Tibial nerve (tissue), 4 donors: Measurements from ENCODE around the gene SLC20A1. TPM values are rescaled to one million over a fixed set of nuclear protein-coding genes. Genes with fewer than 3 reads are reported as not detected.

Experiments
- DNase-seq, 2 donors: peaks; one replicate each; pipeline ENCODE4 v3.0.0-alpha.2; 2019; ENCODE audit warnings: low spot score in 2 of 2
- H3K27ac ChIP-seq, 4 donors: fragments of 200-600 bp; sonication (generic) in 3 of 4; one replicate each; pipeline ENCODE4 v1.5.1; 2017 to 2019; ENCODE audit warnings: mild to moderate bottlenecking in 1 of 4
- H3K27me3 ChIP-seq, 2 donors: fragments of 200-600 bp; sonication (generic) in 1 of 2; one replicate each; pipeline versions ENCODE4 v1.5.1 to v1.6.0; 2017 to 2019
- H3K36me3 ChIP-seq, 3 donors: fragments of 200-600 bp; sonication (generic); one replicate each; pipeline ENCODE4 v1.5.1; 2018 to 2019
- H3K4me1 ChIP-seq, 4 donors: fragments of 200-600 bp; sonication (generic) in 3 of 4; one replicate each; pipeline ENCODE4 v1.5.1; 2017 to 2019
- H3K4me3 ChIP-seq, 4 donors: fragments of 200-600 bp; sonication (generic) in 3 of 4; one replicate each; pipeline ENCODE4 v1.5.1; 2017 to 2019; ENCODE audit warnings: mild to moderate bottlenecking in 1 of 4, moderate library complexity in 1 of 4
- H3K9me3 ChIP-seq, 4 donors: fragments of 200-600 bp; sonication (generic) in 3 of 4; one replicate each; pipeline ENCODE4 v1.5.1; 2017 to 2019
- CTCF ChIP-seq, 5 experiments: fragments of 200-600 bp in 3 of 5; fragments of 450-650 bp in 2 of 5; sonication (generic) in 3 of 5; IDR thresholded peaks; one replicate each; pipeline ENCODE4 v1.5.1; 2016 to 2019; ENCODE audit warnings: antibody characterized with exemption in 5 of 5, mild to moderate bottlenecking in 3 of 5, moderate library complexity in 2 of 5
- EP300 ChIP-seq, 2 donors: sonication (generic); formaldehyde crosslinking; IDR thresholded peaks; one replicate each; pipeline ENCODE4 v1.6.1; 2017; ENCODE audit warnings: antibody characterized with exemption in 2 of 2, mild to moderate bottlenecking in 1 of 2
- POLR2A ChIP-seq, 2 donors: fragments of 450-650 bp; IDR thresholded peaks; one replicate each; pipeline ENCODE4 v1.6.1; 2017; ENCODE audit warnings: antibody characterized with exemption in 2 of 2, mild to moderate bottlenecking in 2 of 2, moderate library complexity in 2 of 2
- WGBS, 2 donors: methylation state at CpG; one replicate each; pipeline ENCODE4 v1.1.5; 2018; 5-methylcytosine and 5-hydroxymethylcytosine counted together
- total RNA-seq, 4 donors: library from RNA; depleted of rRNA; stranded (reverse); fragments of >200 nt; gene quantifications; one replicate each; pipeline ENCODE4 v1.1.0, GENCODE V29; 2016

The SLC20A1 gene
- total RNA-seq, 4 donors from 2014 or later, result 19.3 to 50.5 (median 32.8) TPM

DNA sequence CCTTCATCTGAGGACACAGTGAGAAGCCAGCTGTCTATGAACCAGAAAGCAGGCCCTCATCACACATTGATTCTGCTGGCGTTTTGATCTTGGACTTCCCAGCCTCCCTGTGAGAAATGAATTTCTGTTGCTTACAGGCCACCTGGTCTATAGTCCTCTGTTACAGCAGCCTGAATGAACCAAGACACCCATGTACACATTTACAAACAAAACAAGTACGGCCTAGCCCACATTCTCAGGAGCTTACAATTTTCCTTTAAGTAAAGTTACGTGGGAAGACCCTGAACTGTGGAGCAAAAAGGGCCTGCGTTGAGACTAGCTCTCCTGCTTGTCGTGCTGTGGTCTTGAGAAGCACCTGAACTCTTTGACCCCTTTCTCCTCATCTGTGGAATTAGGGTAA lies 12.0 kb upstream of the SLC20A1 start:
- peaks cover 0 to 9% (median 6%) of the 10 kb centered on the region in 4 donors for H3K4me1 ChIP-seq
- 90 to 92% methylated on average over 5 of the region's 5 CpGs for WGBS, 2 donors
- no peak for DNase-seq
- no peaks in the 10 kb centered on the region for H3K9me3 ChIP-seq
- H3K27ac ChIP-seq, result no peak overlapping the region
- TF ChIP-seq POLR2A (IDR thresholded peaks at IDR 0.05) (no peak), CTCF (IDR thresholded peaks at IDR 0.05) (no peak), EP300 (IDR thresholded peaks at IDR 0.05) (no peak)
- H3K27me3 ChIP-seq, result no peaks in the 10 kb centered on the region
- H3K36me3 ChIP-seq, result no peaks in the 10 kb centered on the region
- H3K4me3 ChIP-seq, result no peak overlapping the region

DNA sequence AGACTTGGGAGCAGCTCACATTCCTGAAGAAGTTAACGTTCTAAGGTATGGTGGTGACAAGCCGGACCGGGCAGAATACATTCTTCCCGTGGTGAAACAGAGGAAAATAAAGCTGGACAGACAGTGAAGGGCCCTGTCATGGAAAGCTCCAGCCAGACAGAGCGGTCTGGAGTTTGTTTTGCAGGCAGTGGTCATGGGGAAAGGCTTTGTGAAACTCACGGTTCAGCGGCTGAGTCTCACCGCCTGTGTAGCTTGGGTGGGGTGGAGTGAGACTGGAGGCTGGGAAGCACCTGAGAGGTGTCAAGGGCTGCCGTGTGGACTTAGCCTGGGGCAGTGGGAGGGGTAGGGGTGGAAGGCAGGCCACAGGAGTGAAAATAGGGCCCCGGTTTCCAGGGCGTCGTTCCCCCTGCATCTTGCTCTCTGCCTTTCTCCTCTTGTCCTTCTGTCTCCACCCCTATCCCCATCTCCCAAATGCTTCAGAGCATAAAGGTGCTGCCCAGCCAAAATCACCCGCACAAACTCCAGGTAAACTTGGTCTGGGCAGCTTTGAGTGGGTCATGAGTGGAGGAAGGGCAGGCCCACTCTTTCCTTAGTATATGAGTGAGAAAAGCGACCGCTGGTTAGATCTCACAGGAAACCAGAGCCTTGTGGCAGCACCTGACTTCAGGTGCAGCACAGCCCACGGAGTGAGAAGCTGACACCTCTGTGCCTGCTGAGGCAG lies 11.4 kb upstream of the SLC20A1 start:
- no peaks in the 10 kb centered on the region for H3K36me3 ChIP-seq
- peaks cover 0 to 9% (median 6%) of the 10 kb centered on the region in 4 donors for H3K4me1 ChIP-seq
- DNase-seq, result no peak
- no peak overlapping the region for H3K4me3 ChIP-seq
- no peak overlapping the region for H3K27ac ChIP-seq
- H3K9me3 ChIP-seq, result no peaks in the 10 kb centered on the region
- TF ChIP-seq POLR2A (IDR thresholded peaks at IDR 0.05) (no peak), EP300 (IDR thresholded peaks at IDR 0.05) (no peak), CTCF (IDR thresholded peaks at IDR 0.05) (no peak)
- H3K27me3 ChIP-seq, result no peaks in the 10 kb centered on the region
- 80 to 83% methylated on average over 16 of the region's 16 CpGs for WGBS, 2 donors

GRCh38 chr2:112634874-112635157 lies 10.9 kb upstream of the SLC20A1 start:
- TF ChIP-seq EP300 (IDR thresholded peaks at IDR 0.05) (no peak), CTCF (IDR thresholded peaks at IDR 0.05) (no peak), POLR2A (IDR thresholded peaks at IDR 0.05) (no peak)
- Histone ChIP-seq H3K27ac (no peak overlapping the region), H3K9me3 (no peaks in the 10 kb centered on the region), H3K4me1 (peaks cover 0 to 9% (median 6%) of the 10 kb centered on the region in 4 donors), H3K4me3 (no peak overlapping the region), H3K27me3 (no peaks in the 10 kb centered on the region), H3K36me3 (no peaks in the 10 kb centered on the region)
- DNase-seq, result no peak
- 91 to 94% methylated on average over 5 to 6 of the region's 6 CpGs for WGBS, 2 donors

DNA sequence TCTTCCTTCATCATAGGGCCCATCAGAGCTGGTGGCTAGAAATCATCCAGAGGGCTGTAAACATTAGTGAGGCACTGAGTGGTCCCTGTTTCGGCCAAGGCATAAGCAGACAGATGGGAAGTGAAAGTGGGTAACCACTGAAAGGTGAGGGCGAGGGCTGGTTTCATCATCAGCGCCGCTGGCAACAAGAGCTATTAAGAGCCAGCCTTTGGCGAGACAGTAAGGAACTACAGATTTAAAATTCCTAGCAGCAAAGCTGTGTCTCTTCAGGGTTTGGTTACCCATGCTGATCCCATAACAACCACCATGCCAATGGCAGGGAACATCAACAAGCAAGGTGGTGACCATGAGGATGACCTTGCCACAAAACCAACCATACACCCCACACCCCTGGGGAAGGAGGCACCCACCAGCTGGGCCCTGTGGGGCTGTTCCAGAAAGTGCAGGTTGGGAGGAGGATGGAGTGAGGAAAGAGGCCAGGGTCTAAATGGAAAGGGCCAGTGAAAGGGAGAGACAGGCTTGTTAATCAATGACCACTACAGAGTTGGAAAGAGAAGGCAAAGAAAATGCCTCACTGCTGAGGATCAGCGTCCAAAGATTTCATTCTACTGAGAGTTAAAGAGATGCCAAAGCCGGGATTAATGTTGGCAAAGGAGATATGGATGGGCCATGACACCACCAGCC lies 9.0 kb upstream of the SLC20A1 start:
- TF ChIP-seq EP300 (IDR thresholded peaks at IDR 0.05), result no peak
- TF ChIP-seq CTCF (IDR thresholded peaks at IDR 0.05), result no peak
- TF ChIP-seq POLR2A (IDR thresholded peaks at IDR 0.05), result no peak
- no peak overlapping the region for H3K27ac ChIP-seq
- no peaks in the 10 kb centered on the region for H3K9me3 ChIP-seq
- no peaks in the 10 kb centered on the region for H3K36me3 ChIP-seq
- peaks cover 0 to 14% (median 2%) of the 10 kb centered on the region in 4 donors for H3K4me1 ChIP-seq
- WGBS, 2 donors, result 79 to 84% methylated on average over 7 of the region's 7 CpGs
- no peak for DNase-seq
- H3K4me3 ChIP-seq, result no peak overlapping the region
- no peaks in the 10 kb centered on the region for H3K27me3 ChIP-seq

GRCh38 chr2:112637289-112637660 lies 8.5 kb upstream of the SLC20A1 start:
- no peaks in the 10 kb centered on the region for H3K9me3 ChIP-seq
- no peaks in the 10 kb centered on the region for H3K36me3 ChIP-seq
- H3K4me3 ChIP-seq, result no peak overlapping the region
- TF ChIP-seq POLR2A (IDR thresholded peaks at IDR 0.05), result no peak
- TF ChIP-seq CTCF (IDR thresholded peaks at IDR 0.05), result no peak
- no peak for TF ChIP-seq EP300 (IDR thresholded peaks at IDR 0.05)
- no peaks in the 10 kb centered on the region for H3K27me3 ChIP-seq
- H3K27ac ChIP-seq, result no peak overlapping the region
- H3K4me1 ChIP-seq, result peaks cover 0 to 17% (median 2%) of the 10 kb centered on the region in 4 donors
- no peak for DNase-seq
- 73 to 78% methylated on average over 4 of the region's 4 CpGs for WGBS, 2 donors
